Ovary (tissue), 9 donors: ENCODE data around the gene RBM42. TPM values are rescaled to one million over a fixed set of nuclear protein-coding genes. Genes with fewer than 3 reads are reported as not detected.

Experiments used
- DNase-seq, 5 donors: peaks; one replicate each; pipeline ENCODE4 v3.0.0-alpha.2; 2019 to 2020
- H3K27ac ChIP-seq, 2 donors: fragments of 200-600 bp; one replicate each; pipeline versions ENCODE4 v1.5.1 to v1.8.0; 2019 to 2022
- H3K27me3 ChIP-seq: fragments of 200-600 bp; one replicate; pipeline ENCODE4 v1.8.0; 2022
- H3K36me3 ChIP-seq: fragments of 200-600 bp; sonication (generic); one replicate; pipeline ENCODE4 v1.5.1; 2019
- H3K4me1 ChIP-seq: one replicate; pipeline ENCODE4 v1.8.1; 2013; ENCODE audit warnings: mild to moderate bottlenecking, moderate library complexity; ENCODE audit not compliant: insufficient read depth
- H3K4me3 ChIP-seq: fragments of 200-600 bp; sonication (generic); one replicate; pipeline ENCODE4 v1.5.1; 2017
- H3K9me3 ChIP-seq, 2 donors: fragments of 200-600 bp in 1 of 2; sonication (generic) in 1 of 2; one replicate each; pipeline versions ENCODE4 v1.5.1 to v1.8.1; 2013 to 2019; ENCODE audit warnings: mild to moderate bottlenecking in 1 of 2, moderate library complexity in 1 of 2
- EP300 ChIP-seq: sonication (generic); formaldehyde crosslinking; IDR thresholded peaks from one replicate; pipeline ENCODE4 v1.6.1; 2017; ENCODE audit warnings: antibody characterized with exemption
- POLR2A ChIP-seq: fragments of 450-650 bp; IDR thresholded peaks from one replicate; pipeline ENCODE4 v1.6.1; 2017; ENCODE audit warnings: antibody characterized with exemption, mild to moderate bottlenecking, moderate library complexity
- WGBS, 3 donors: extraction: QIAGEN DNeasy Blood & Tissue Kit in 1 of 3; methylation state at CpG; one replicate each; pipeline versions ENCODE4 v1.1.5 to v1.1.7; 2013 to 2017; 5-methylcytosine and 5-hydroxymethylcytosine counted together
- intact Hi-C, 4 donors: fragments of 100-400 bp; cut with DNase I; formaldehyde crosslinking; loops; one replicate each; pipeline versions ENCODE4 v1.11.0 to v1.15.1; 2022 to 2023
- polyA plus RNA-seq, 2 donors: library from polyadenylated mRNA; stranded (reverse); fragments of 200-250 nt in 1 of 2; fragments of 350-450 nt in 1 of 2; fragmentation: Illumina TruSeq in 1 of 2; extraction: RNeasy Lipid Tissue Mini Kit (QIAGEN cat#74804) in 1 of 2; gene quantifications; one replicate each; pipeline ENCODE4 v1.2.3, GENCODE V29; 2013 to 2014
- total RNA-seq, 7 donors: library from RNA; depleted of rRNA in 2 of 7; stranded (reverse); fragments of >200 nt in 2 of 7; fragmentation: NEBNext Ultra II Directional in 3 of 7; extraction: Animal tissue kit (Norgen Biotek cat#: 25700) in 3 of 7; gene quantifications; one replicate each; pipeline versions ENCODE4 v1.1.0 to v1.2.4, GENCODE V29; 2016 to 2023
- TF ChIP-seq, protein P1 (sequence below), 3 donors: fragments of 450-650 bp in 2 of 3; fragments of 200-600 bp in 1 of 3; IDR thresholded peaks; one replicate each; pipeline versions ENCODE4 v1.5.1 to v1.8.0; 2016 to 2022; ENCODE audit warnings: antibody characterized with exemption in 3 of 3, mild to moderate bottlenecking in 1 of 3
- donor health status: DM: no; HTN: no; CAD: no; lungs with moderate emphysema.
- donor health status: DM: no; HTN: no; CAD: no.
- donor health status: Bipolar disorder and iron deficiency.
- donor health status: DM: yes; HTN: yes; CAD: no.
- donor health status: DM: no; HTN: no; CAD: no.
- donor health status: DM: yes; HTN: yes; CAD: no.

The RBM42 gene
- total and polyA plus RNA-seq, 9 donors: 6.1 to 90.4 (median 75.3) TPM

DNA sequence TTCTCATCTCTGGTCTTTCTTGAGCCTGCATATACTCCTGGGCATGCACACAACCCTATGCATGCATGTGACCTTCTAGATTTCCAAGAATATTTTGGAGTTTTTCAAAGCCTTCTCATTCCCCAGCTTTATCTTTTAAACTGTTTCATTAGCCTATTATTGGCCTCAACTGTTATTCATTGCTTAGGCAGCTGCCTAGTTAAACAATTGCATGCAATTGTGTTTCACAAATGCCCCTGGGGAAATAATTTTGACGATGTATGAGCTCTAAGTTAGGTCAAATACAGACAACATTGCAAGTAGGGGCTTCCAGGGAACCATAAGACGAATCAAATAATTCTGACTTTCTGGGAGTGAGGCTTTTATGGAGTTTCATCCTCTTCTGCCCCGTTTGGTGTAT is 35.1 kb downstream of the RBM42 start:
- intact Hi-C loops: no loop called here
- TF ChIP-seq, protein P1, sequence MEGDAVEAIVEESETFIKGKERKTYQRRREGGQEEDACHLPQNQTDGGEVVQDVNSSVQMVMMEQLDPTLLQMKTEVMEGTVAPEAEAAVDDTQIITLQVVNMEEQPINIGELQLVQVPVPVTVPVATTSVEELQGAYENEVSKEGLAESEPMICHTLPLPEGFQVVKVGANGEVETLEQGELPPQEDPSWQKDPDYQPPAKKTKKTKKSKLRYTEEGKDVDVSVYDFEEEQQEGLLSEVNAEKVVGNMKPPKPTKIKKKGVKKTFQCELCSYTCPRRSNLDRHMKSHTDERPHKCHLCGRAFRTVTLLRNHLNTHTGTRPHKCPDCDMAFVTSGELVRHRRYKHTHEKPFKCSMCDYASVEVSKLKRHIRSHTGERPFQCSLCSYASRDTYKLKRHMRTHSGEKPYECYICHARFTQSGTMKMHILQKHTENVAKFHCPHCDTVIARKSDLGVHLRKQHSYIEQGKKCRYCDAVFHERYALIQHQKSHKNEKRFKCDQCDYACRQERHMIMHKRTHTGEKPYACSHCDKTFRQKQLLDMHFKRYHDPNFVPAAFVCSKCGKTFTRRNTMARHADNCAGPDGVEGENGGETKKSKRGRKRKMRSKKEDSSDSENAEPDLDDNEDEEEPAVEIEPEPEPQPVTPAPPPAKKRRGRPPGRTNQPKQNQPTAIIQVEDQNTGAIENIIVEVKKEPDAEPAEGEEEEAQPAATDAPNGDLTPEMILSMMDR (IDR thresholded peaks at IDR 0.05): no peak
- TF ChIP-seq POLR2A (no peak), EP300 (no peak)
- WGBS, 3 donors: 79 to 81% (median 80%) methylated on average over 3 of the region's 3 CpGs
- Histone ChIP-seq H3K36me3 (no peaks in the 10 kb centered on the region), H3K4me1 (no peaks in the 10 kb centered on the region), H3K27ac (no peak overlapping the region), H3K9me3 (no peaks in the 10 kb centered on the region), H3K27me3 (no peaks in the 10 kb centered on the region), H3K4me3 (no peak overlapping the region)
- DNase-seq: no peak

DNA sequence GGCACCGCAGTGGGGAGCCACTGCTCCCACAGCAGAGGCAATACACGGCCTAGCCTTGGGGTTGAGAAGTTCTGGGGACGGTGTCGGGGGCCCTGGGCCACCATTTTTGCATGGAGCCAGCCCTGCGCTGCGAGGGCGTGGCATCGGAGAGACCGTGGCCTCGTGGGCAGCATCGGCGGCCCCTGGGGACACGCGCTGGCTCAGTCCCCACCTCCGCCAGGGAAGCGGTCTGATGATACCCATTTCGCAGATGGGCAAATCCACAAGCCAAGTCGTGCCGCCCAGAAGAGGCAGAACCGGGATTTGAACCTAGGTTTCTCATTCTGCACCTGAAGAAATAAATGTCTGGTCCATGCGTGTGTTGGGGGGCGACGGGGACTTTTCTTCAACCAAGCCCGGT is 36.3 kb downstream of the RBM42 start:
- TF ChIP-seq EP300: no peak
- Histone ChIP-seq H3K36me3 (no peaks in the 10 kb centered on the region), H3K27ac (no peak overlapping the region), H3K4me1 (no peaks in the 10 kb centered on the region), H3K9me3 (no peaks in the 10 kb centered on the region), H3K4me3 (no peak overlapping the region), H3K27me3 (no peaks in the 10 kb centered on the region)
- WGBS, 3 donors: 91 to 94% (median 94%) methylated on average over 24 of the region's 24 CpGs
- no peak for DNase-seq
- intact Hi-C loops: no loop called here

DNA sequence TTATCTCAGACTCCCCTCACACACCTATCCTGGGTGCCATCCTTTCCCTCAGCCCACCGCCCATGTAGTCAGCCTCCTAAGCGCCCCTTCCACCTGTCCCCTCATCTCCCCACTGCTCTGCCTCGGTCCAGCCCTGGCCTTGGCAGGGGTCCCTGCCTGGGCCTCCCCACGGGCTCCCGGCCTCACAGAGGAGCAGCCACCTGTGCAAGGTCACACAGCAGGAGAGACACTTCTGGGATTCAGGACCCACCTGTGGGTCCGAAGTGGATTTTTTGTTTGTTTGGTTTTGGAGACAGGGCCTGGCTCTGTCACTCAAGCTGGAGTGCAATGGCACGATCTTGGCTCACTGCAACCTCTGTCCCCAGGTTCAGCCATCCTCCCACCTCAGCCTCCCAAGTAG is 36.8 kb downstream of the RBM42 start:
- no peak overlapping the region for H3K27ac ChIP-seq
- no peak for DNase-seq
- no peak overlapping the region for H3K4me3 ChIP-seq
- no peaks in the 10 kb centered on the region for H3K36me3 ChIP-seq
- TF ChIP-seq EP300 (no peak), POLR2A (no peak)
- TF ChIP-seq, protein P1 (IDR thresholded peaks at IDR 0.05): no peak
- 61 to 81% (median 61%) methylated on average over 7 of the region's 7 CpGs for WGBS, 3 donors
- H3K27me3 ChIP-seq: no peaks in the 10 kb centered on the region
- no peaks in the 10 kb centered on the region for H3K4me1 ChIP-seq
- no peaks in the 10 kb centered on the region for H3K9me3 ChIP-seq
- intact Hi-C loops: no loop called here

DNA sequence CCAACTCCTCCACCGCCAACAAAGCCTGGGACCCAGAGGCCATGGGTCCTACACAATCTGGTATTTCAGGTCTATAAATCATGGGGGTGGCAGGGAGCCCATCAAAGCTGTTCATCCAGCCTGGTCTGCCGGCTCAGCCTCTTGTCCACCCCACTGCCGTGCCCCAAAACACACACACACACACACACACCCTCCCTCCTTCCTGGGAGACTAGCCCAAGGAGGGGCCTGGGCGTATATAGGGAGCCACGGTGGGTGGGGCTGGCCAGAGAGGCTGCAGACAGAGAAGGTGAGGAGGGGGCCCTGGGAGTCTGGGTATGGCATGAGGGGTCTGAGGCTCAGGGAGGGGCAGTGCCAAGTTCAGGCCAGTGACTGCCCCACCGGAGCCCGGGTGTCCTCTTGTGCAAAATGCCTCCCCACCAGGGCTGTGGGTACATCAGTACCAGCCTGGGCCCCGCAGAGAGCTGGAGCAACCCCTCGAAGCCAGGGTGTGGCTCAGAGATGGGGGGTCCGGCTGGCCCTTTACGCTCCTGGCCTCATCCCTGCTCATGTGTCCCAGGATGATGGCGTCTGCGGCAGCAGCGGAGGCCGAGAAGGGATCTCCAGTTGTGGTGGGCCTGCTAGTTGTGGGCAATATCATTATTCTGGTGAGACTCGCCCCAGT is 37.5 kb downstream of the RBM42 start, which contains the start of gene UPK1A:
Gene UPK1A, plus strand, starts transcription at position 267 of the 663 bp plus-strand sequence. Its CDS starts 296 bp downstream, at position 563.
- no peaks in the 10 kb centered on the region for H3K36me3 ChIP-seq
- H3K4me1 ChIP-seq: no peaks in the 10 kb centered on the region
- H3K9me3 ChIP-seq: no peaks in the 10 kb centered on the region
- intact Hi-C loops: no loop called here
- no peaks in the 10 kb centered on the region for H3K27me3 ChIP-seq
- TF ChIP-seq, protein P1 (IDR thresholded peaks at IDR 0.05): no peak
- TF ChIP-seq EP300: no peak
- no peak for TF ChIP-seq POLR2A
- H3K27ac ChIP-seq: no peak within 1 kb of the TSS
- H3K4me3 ChIP-seq: no peak within 1 kb of the TSS
- 49 to 62% (median 56%) methylated on average over 12 to 16 of the region's 16 CpGs for WGBS, 3 donors
- no peak for DNase-seq

DNA sequence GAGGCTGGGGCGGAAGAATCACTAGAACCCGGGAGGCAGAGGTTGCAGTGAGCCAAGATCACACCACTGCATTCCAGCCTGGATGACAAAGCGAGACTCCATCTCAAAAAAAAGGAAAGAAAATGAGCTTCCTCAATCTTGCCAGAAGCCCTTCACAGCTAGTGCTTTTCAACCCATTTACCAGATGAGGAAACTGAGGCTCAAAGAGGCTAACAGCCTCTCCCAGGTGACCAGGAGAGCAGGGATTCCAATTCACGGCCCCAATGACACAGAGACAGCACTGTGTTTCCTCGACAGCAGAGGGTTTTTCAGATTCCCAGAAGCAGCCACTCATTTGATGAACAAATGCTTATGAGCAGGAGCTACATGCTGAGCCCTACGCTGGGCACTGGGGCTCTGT is 40.7 kb downstream of the RBM42 start:
- no peak overlapping the region for H3K4me3 ChIP-seq
- no peak overlapping the region for H3K27ac ChIP-seq
- TF ChIP-seq, protein P1 (IDR thresholded peaks at IDR 0.05): no peak
- TF ChIP-seq POLR2A (no peak), EP300 (no peak)
- DNase-seq: no peak
- peaks cover 2% of the 10 kb centered on the region for H3K4me1 ChIP-seq
- intact Hi-C loops: no loop called here
- no peaks in the 10 kb centered on the region for H3K9me3 ChIP-seq
- H3K36me3 ChIP-seq: no peaks in the 10 kb centered on the region
- WGBS, 3 donors: 65 to 75% (median 74%) methylated on average over 6 of the region's 6 CpGs
- no peaks in the 10 kb centered on the region for H3K27me3 ChIP-seq
